Body of pancreas (tissue), 4 donors: ENCODE results near the gene ME3. TPM values are rescaled to one million over a fixed set of nuclear protein-coding genes. Genes with fewer than 3 reads are reported as not detected.

Experiments
- ATAC-seq: fragments of 150-250 bp; one replicate; pipeline ENCODE4 v1.9.1; 2016
- DNase-seq, 4 donors: peaks; one replicate each; pipeline ENCODE4 v3.0.0-alpha.2; 2019
- H3K27ac ChIP-seq, 4 donors: fragments of 200-600 bp; sonication (generic); 1 replicate in 3 of 4; 2 replicates in 1 of 4; pipeline versions ENCODE4 v1.5.1 to v1.6.1; 2016 to 2019; ENCODE audit warnings: mild to moderate bottlenecking in 1 of 4, mixed read lengths in 1 of 4, moderate library complexity in 1 of 4
- H3K27me3 ChIP-seq, 2 donors: fragments of 200-600 bp; sonication (generic); one replicate each; pipeline ENCODE4 v1.6.0; 2016; ENCODE audit warnings: mild to moderate bottlenecking in 1 of 2
- H3K36me3 ChIP-seq, 2 donors: fragments of 200-600 bp; sonication (generic); replicated peaks in 1 of 2; 2 replicates each; pipeline ENCODE4 v1.5.1; 2016; ENCODE audit warnings: low read depth in 2 of 2; ENCODE audit not compliant: insufficient read depth in 1 of 2
- H3K4me1 ChIP-seq: fragments of 200-600 bp; sonication (generic); one replicate; pipeline ENCODE4 v1.6.0; 2016
- H3K4me3 ChIP-seq, 2 donors: fragments of 200-600 bp; sonication (generic); 1 replicate in 1 of 2; 2 replicates in 1 of 2; pipeline ENCODE4 v1.5.1; 2016 to 2019
- H3K9me3 ChIP-seq, 3 donors: fragments of 200-600 bp; sonication (generic); 1 replicate in 2 of 3; 2 replicates in 1 of 3; pipeline ENCODE4 v1.5.1; 2016
- CTCF ChIP-seq, 7 experiments: fragments of 450-650 bp in 4 of 7; fragments of 200-600 bp in 3 of 7; sonication (generic) in 3 of 7; IDR thresholded peaks; one replicate each; pipeline ENCODE4 v1.5.1; 2016 to 2019; ENCODE audit warnings: antibody characterized with exemption in 7 of 7
- POLR2A ChIP-seq, 3 donors: fragments of 450-650 bp; IDR thresholded peaks; one replicate each; pipeline ENCODE4 v1.6.1; 2016; ENCODE audit warnings: antibody characterized with exemption in 3 of 3, mild to moderate bottlenecking in 2 of 3
- WGBS, 2 donors: methylation state at CpG; one replicate each; pipeline ENCODE4 v1.1.5; 2017; 5-methylcytosine and 5-hydroxymethylcytosine counted together
- intact Hi-C: fragments of 100-400 bp; cut with DNase I; formaldehyde crosslinking; loops from one replicate; pipeline ENCODE4 v1.15.1; 2023
- total RNA-seq, 2 donors: library from RNA; depleted of rRNA; stranded (reverse); fragments of >200 nt; gene quantifications; one replicate each; pipeline ENCODE4 v1.1.0, GENCODE V29; 2016

The ME3 gene
- total RNA-seq, 2 donors from 2014 or later = 20.8 to 54.7 TPM

GRCh38 chr11:86588566-86589090 lies 83.8 kb downstream of the ME3 start:
- Histone ChIP-seq H3K27me3 (no peaks in the 10 kb centered on the region), H3K4me3 (no peak overlapping the region), H3K27ac (no peak overlapping the region), H3K4me1 (peaks cover 16% of the 10 kb centered on the region), H3K9me3 (no peaks in the 10 kb centered on the region), H3K36me3 (no peaks in the 10 kb centered on the region)
- DNase-seq (no peak), ATAC-seq (no peak)
- 67 to 75% methylated on average over 2 of the region's 2 CpGs for WGBS, 2 donors
- intact Hi-C loops = no loop called here
- TF ChIP-seq CTCF (IDR thresholded peaks at IDR 0.05) = no peak
- no peak for TF ChIP-seq POLR2A (IDR thresholded peaks at IDR 0.05)

GRCh38 chr11:86587264-86588193 lies 84.9 kb downstream of the ME3 start:
- 74 to 88% methylated on average over 6 of the region's 6 CpGs for WGBS, 2 donors
- DNase-seq (no peak), ATAC-seq (no peak)
- intact Hi-C loops = no loop called here
- Histone ChIP-seq H3K36me3 (no peaks in the 10 kb centered on the region), H3K9me3 (no peaks in the 10 kb centered on the region), H3K27me3 (no peaks in the 10 kb centered on the region), H3K27ac (no peak overlapping the region), H3K4me3 (no peak overlapping the region), H3K4me1 (peaks cover 7% of the 10 kb centered on the region)
- TF ChIP-seq POLR2A (IDR thresholded peaks at IDR 0.05) (no peak), CTCF (IDR thresholded peaks at IDR 0.05) (no peak)

- DNase-seq (no peak), ATAC-seq (no peak)
- Histone ChIP-seq H3K9me3 (no peaks in the 10 kb centered on the region), H3K27me3 (no peaks in the 10 kb centered on the region), H3K4me3 (no peak overlapping the region), H3K36me3 (no peaks in the 10 kb centered on the region), H3K4me1 (peaks cover 5% of the 10 kb centered on the region), H3K27ac (no peak overlapping the region)
- 94 to 98% methylated on average over 3 of the region's 3 CpGs for WGBS, 2 donors
- TF ChIP-seq POLR2A (IDR thresholded peaks at IDR 0.05) (no peak), CTCF (IDR thresholded peaks at IDR 0.05) (no peak)
- intact Hi-C loops = no loop called here
Observed at GRCh38 chr11:86586307-86586706, 86.1 kb downstream of the ME3 start.

GRCh38 chr11:86582898-86583297 lies 89.5 kb downstream of the ME3 start:
- Histone ChIP-seq H3K27me3 (no peaks in the 10 kb centered on the region), H3K9me3 (no peaks in the 10 kb centered on the region)

More at GRCh38 chr11:86582898-86583297, 89.5 kb downstream of the ME3 start:
- ATAC-seq = no peak
- TF ChIP-seq POLR2A (IDR thresholded peaks at IDR 0.05) = no peak
- no peak for TF ChIP-seq CTCF (IDR thresholded peaks at IDR 0.05)
- WGBS, 2 donors = 53 to 63% methylated on average over 3 of the region's 3 CpGs
- intact Hi-C loops = no loop called here
- Histone ChIP-seq H3K36me3 (no peaks in the 10 kb centered on the region), H3K4me1 (peaks cover 23% of the 10 kb centered on the region), H3K4me3 (no peak overlapping the region), H3K27ac (no peak overlapping the region)
- no peak for DNase-seq
